Mesendoderm (in vitro differentiated cells): ENCODE measurements around the gene NKD2.

Source experiments
- DNase-seq: peaks from one replicate; pipeline ENCODE4 v3.0.0; 2013
- H2AK5ac ChIP-seq: 2 replicates; pipeline ENCODE4 v1.6.1; 2013; ENCODE audit warnings: low read length, inconsistent platforms
- H2BK120ac ChIP-seq: 2 replicates; pipeline ENCODE4 v1.6.1; 2013; ENCODE audit warnings: low read depth, mild to moderate bottlenecking, low read length, moderate library complexity, mixed read lengths
- H2BK15ac ChIP-seq: replicated peaks from 2 replicates; pipeline ENCODE4 v1.6.1; 2013; ENCODE audit warnings: low read depth, mild to moderate bottlenecking, moderate library complexity
- H2BK5ac ChIP-seq: 2 replicates; pipeline ENCODE4 v1.6.1; 2013; ENCODE audit warnings: low read length, inconsistent platforms
- H3K18ac ChIP-seq: 2 replicates; pipeline ENCODE4 v1.6.1; 2013; ENCODE audit warnings: mild to moderate bottlenecking, low read length, mixed read lengths
- H3K23ac ChIP-seq: one replicate; pipeline ENCODE4 v1.6.1; 2013; ENCODE audit warnings: low read length
- H3K27ac ChIP-seq: 2 replicates; pipeline ENCODE4 v1.5.1; 2013; ENCODE audit warnings: low read depth, mild to moderate bottlenecking, inconsistent platforms, low read length, moderate library complexity
- H3K27me3 ChIP-seq: 2 replicates; pipeline ENCODE4 v1.6.1; 2013; ENCODE audit warnings: low read length, control low read depth, mild to moderate bottlenecking, inconsistent platforms; ENCODE audit not compliant: insufficient read depth, poor library complexity
- H3K36me3 ChIP-seq: 2 replicates; pipeline ENCODE4 v1.6.1; 2013; ENCODE audit warnings: low read length, inconsistent platforms; ENCODE audit not compliant: control insufficient read depth, insufficient read depth
- H3K4ac ChIP-seq: one replicate; pipeline ENCODE4 v1.6.1; 2013; ENCODE audit warnings: low read depth, mild to moderate bottlenecking, low read length, moderate library complexity
- H3K4me1 ChIP-seq: 2 replicates; pipeline ENCODE4 v1.6.1; 2013; ENCODE audit warnings: low read depth, low read length, inconsistent platforms; ENCODE audit not compliant: control insufficient read depth
- H3K4me2 ChIP-seq: 2 replicates; pipeline ENCODE4 v1.6.1; 2013; ENCODE audit warnings: low read length
- H3K4me3 ChIP-seq: 2 replicates; pipeline ENCODE4 v1.5.1; 2013; ENCODE audit warnings: mild to moderate bottlenecking, low read length
- H3K56ac ChIP-seq: one replicate; pipeline ENCODE4 v1.6.1; 2013; ENCODE audit warnings: low read length
- H3K79me1 ChIP-seq: 2 replicates; pipeline ENCODE4 v1.6.1; 2013; ENCODE audit warnings: low read length, inconsistent platforms
- H3K79me2 ChIP-seq: 2 replicates; pipeline ENCODE4 v1.6.1; 2013; ENCODE audit warnings: mild to moderate bottlenecking, low read length; ENCODE audit not compliant: control insufficient read depth, insufficient read depth
- H3K9ac ChIP-seq: 2 replicates; pipeline ENCODE4 v1.6.1; 2013; ENCODE audit warnings: low read length, inconsistent platforms
- H4K5ac ChIP-seq: one replicate; pipeline ENCODE4 v1.6.1; 2013; ENCODE audit warnings: low read length
- H4K8ac ChIP-seq: one replicate; pipeline ENCODE4 v1.6.1; 2013; ENCODE audit warnings: low read depth, mild to moderate bottlenecking, control low read depth, low read length, moderate library complexity
- WGBS: extraction: QIAGEN DNeasy Blood & Tissue Kit; methylation state at CpG from one replicate; pipeline ENCODE4 v1.1.7; 2013; ENCODE audit warnings: low lambda C conversion rate, missing lambda C conversion rate; ENCODE audit not compliant: insufficient coverage; ENCODE audit errors: extremely low coverage; 5-methylcytosine and 5-hydroxymethylcytosine counted together

Gene NKD2

DNA sequence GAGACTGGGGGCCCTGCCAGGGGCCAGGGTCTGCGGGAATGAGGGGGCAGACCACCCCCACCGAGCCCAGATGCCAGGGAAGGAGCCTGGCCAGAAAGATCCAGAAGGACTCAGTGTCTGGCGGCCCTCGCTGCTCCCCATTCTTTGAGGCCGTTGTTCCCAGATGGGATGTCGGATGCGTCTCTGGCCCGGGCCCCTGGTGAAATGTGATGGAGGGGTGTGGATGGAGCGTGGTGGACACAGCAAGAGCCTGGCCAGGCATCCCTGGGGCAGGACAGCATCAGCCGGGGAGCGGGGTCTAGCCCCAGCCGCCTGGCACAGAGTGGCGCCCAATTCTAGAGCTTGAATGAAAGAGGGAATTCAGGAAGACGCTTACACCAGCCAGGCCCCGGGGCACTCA lies 46.2 kb upstream of the NKD2 start:
- Histone ChIP-seq H4K5ac (no peak overlapping the region), H2AK5ac (no peak overlapping the region)

DNA sequence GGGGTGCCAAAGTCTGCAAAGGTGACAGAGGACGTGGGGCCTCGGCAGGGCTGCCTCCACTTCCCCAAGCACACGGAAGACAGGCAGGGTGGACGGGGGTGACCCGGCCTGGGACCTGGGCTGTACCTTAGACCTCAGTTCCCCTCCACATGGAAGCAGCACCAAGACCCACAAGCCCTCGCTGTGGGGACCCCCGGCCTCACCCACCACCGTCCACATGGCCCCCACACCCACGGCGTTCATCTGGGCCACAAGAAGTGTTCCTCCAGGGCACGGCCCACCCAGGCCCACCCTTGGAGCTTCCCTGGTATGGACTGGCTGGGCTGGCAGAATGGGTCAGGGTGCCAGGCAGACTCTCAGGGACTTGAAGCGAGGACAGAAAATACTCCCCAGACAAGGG lies 45.8 kb upstream of the NKD2 start:
- Histone ChIP-seq H3K79me2 (no peaks in the 10 kb centered on the region), H3K23ac (no peak overlapping the region), H3K9ac (no peak overlapping the region), H4K5ac (no peak overlapping the region), H3K36me3 (no peaks in the 10 kb centered on the region), H3K4me1 (no peaks in the 10 kb centered on the region), H3K4ac (no peak overlapping the region), H4K8ac (no peak overlapping the region), H3K27me3 (no peaks in the 10 kb centered on the region), H3K56ac (no peak overlapping the region), H3K18ac (no peak overlapping the region), H3K79me1 (no peaks in the 10 kb centered on the region), H2AK5ac (no peak overlapping the region), H3K4me2 (no peak overlapping the region), H3K4me3 (no peak overlapping the region), H2BK15ac (no peak overlapping the region), H2BK120ac (no peak overlapping the region), H3K27ac (no peak overlapping the region), H2BK5ac (no peak overlapping the region)
- no CpG with 5 or more reads among the region's 12 CpGs for WGBS
- no peak for DNase-seq

More for the DNA sequence above, 46.2 kb upstream of the NKD2 start:
- Histone ChIP-seq H3K27me3 (no peaks in the 10 kb centered on the region), H3K18ac (no peak overlapping the region), H3K4me2 (no peak overlapping the region), H4K8ac (no peak overlapping the region), H3K4me1 (no peaks in the 10 kb centered on the region), H3K79me1 (no peaks in the 10 kb centered on the region), H3K79me2 (no peaks in the 10 kb centered on the region), H2BK120ac (no peak overlapping the region), H3K56ac (no peak overlapping the region), H3K9ac (no peak overlapping the region), H3K27ac (no peak overlapping the region), H3K4me3 (no peak overlapping the region), H2BK15ac (no peak overlapping the region), H2BK5ac (no peak overlapping the region), H3K23ac (no peak overlapping the region), H3K4ac (no peak overlapping the region), H3K36me3 (no peaks in the 10 kb centered on the region)
- WGBS, result no CpG with 5 or more reads among the region's 15 CpGs
- no peak for DNase-seq

- H3K36me3 ChIP-seq, result no peaks in the 10 kb centered on the region
- H3K9ac ChIP-seq, result no peak overlapping the region
- H2BK120ac ChIP-seq, result no peak overlapping the region
- H4K5ac ChIP-seq, result no peak overlapping the region
- H3K79me2 ChIP-seq, result no peaks in the 10 kb centered on the region
- WGBS, result no CpG with 5 or more reads among the region's 10 CpGs
- no peaks in the 10 kb centered on the region for H3K4me1 ChIP-seq
- no peak overlapping the region for H3K4me2 ChIP-seq
- no peak overlapping the region for H3K4ac ChIP-seq
- H3K27me3 ChIP-seq, result no peaks in the 10 kb centered on the region
- H2BK5ac ChIP-seq, result no peak overlapping the region
- no peak overlapping the region for H3K56ac ChIP-seq
- no peak for DNase-seq
- H2AK5ac ChIP-seq, result no peak overlapping the region
- H3K79me1 ChIP-seq, result no peaks in the 10 kb centered on the region
- no peak overlapping the region for H2BK15ac ChIP-seq
- no peak overlapping the region for H3K18ac ChIP-seq
- no peak overlapping the region for H3K4me3 ChIP-seq
- H3K23ac ChIP-seq, result no peak overlapping the region
- no peak overlapping the region for H3K27ac ChIP-seq
- no peak overlapping the region for H4K8ac ChIP-seq
Measured at GRCh38 chr5:963310-963672, 45.3 kb upstream of the NKD2 start.

- Histone ChIP-seq H2BK5ac (no peak overlapping the region), H2AK5ac (no peak overlapping the region), H3K9ac (no peak overlapping the region), H2BK15ac (no peak overlapping the region), H2BK120ac (no peak overlapping the region), H3K27me3 (no peaks in the 10 kb centered on the region), H3K79me1 (no peaks in the 10 kb centered on the region), H3K4me1 (no peaks in the 10 kb centered on the region), H3K79me2 (no peaks in the 10 kb centered on the region), H3K4me3 (no peak overlapping the region), H3K4ac (no peak overlapping the region), H3K56ac (no peak overlapping the region), H3K18ac (no peak overlapping the region), H3K27ac (no peak overlapping the region), H3K36me3 (no peaks in the 10 kb centered on the region), H4K5ac (no peak overlapping the region), H3K23ac (no peak overlapping the region), H4K8ac (no peak overlapping the region), H3K4me2 (no peak overlapping the region)
- WGBS, result no CpG with 5 or more reads among the region's 31 CpGs
- DNase-seq, result no peak
Measured at GRCh38 chr5:963673-964531, 44.7 kb upstream of the NKD2 start.

DNA sequence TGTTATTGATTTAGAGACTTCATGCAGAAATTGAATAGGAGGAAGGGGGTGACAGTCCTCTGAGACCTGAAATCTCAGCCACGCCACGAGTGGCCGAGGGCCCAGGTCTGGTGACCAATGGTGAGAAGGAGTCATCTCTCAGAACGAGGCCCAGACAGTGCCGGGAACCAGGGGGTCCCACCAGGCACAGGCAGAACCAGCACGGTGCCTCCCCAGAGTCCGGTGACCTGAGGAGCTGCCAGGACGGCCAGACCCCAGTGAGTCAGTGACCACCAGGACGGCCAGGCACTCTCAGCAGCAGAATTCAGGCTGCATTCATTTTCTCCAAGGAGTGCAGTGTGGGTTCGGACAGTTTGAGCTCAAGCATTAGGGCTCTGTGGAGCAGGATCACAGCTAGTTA lies 43.8 kb upstream of the NKD2 start:
- H3K4me1 ChIP-seq, result no peaks in the 10 kb centered on the region
- no CpG with 5 or more reads among the region's 10 CpGs for WGBS
- H2BK5ac ChIP-seq, result no peak overlapping the region
- no peaks in the 10 kb centered on the region for H3K27me3 ChIP-seq
- H3K4me2 ChIP-seq, result no peak overlapping the region
- H3K4ac ChIP-seq, result no peak overlapping the region
- H3K9ac ChIP-seq, result no peak overlapping the region
- no peak for DNase-seq
- no peak overlapping the region for H3K56ac ChIP-seq
- H2AK5ac ChIP-seq, result no peak overlapping the region
- H3K79me1 ChIP-seq, result no peaks in the 10 kb centered on the region
- no peak overlapping the region for H2BK15ac ChIP-seq
- H4K8ac ChIP-seq, result no peak overlapping the region
- no peak overlapping the region for H2BK120ac ChIP-seq
- no peaks in the 10 kb centered on the region for H3K36me3 ChIP-seq
- H3K4me3 ChIP-seq, result no peak overlapping the region
- H4K5ac ChIP-seq, result no peak overlapping the region
- no peak overlapping the region for H3K27ac ChIP-seq
- H3K23ac ChIP-seq, result no peak overlapping the region
- H3K79me2 ChIP-seq, result no peaks in the 10 kb centered on the region
- H3K18ac ChIP-seq, result no peak overlapping the region
